Adipose tissue (tissue), 3 donors: ENCODE measurements around the gene OR11A1. TPM values are rescaled to one million over a fixed set of nuclear protein-coding genes. Genes with fewer than 3 reads are reported as not detected.

Experiments
- H3K27ac ChIP-seq: one replicate; pipeline ENCODE4 v1.5.1; 2013; ENCODE audit warnings: low read depth, low read length
- WGBS, 3 donors: extraction: QIAGEN DNeasy Blood & Tissue Kit; methylation state at CpG; one replicate each; pipeline ENCODE4 v1.1.7; 2013; 5-methylcytosine and 5-hydroxymethylcytosine counted together
- polyA plus RNA-seq, 3 donors: library from polyadenylated mRNA; stranded (reverse); fragments of 200-250 nt; gene quantifications; one replicate each; pipeline ENCODE4 v1.2.3, GENCODE V29; 2013
- donor health status: healthy with polysubstance abuse.
- donor health status: Bipolar disorder and iron deficiency.
- donor health status: healthy.

Gene OR11A1
- polyA plus RNA-seq, 3 donors, result not detected

DNA sequence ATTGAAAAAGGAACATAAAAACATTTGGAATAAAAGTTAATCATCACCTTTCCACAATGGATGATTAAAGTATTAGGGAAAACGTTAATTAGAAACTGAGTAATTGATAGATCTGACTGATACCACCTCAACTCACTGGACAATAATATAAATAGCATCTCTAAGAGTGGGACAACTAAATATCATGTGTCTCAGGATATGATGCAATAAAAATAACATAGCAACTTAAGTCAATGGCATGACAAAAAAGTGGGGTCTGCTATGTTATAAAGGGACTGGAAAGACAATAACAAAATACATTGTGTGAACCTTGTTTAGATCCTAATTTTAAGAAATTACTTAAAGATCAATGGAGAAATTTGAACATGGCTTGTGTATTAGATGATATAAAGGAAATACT, 31.8 kb downstream of the OR11A1 start:
- H3K27ac ChIP-seq, result no peak overlapping the region
- WGBS, 3 donors, result 39 to 59% (median 47%) methylated on average over 1 of the region's 1 CpG

DNA sequence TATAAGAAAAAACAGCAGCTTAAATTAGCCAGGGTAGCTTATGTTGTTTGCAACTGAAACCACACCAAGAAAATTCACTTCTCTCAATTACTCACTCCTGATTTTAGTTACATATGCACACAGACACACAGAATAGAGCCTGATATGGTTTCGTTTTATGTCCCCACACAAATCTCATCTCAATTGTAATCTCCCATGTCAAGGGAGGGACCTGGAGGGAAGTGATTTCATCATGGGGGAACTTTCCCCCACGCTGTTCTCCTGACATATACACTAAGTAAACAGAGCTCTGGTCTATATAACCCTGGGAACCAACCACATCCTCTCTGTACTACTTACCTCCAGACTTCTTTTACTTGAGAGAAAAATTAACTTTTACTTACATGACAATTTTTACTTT, 32.3 kb downstream of the OR11A1 start:
- WGBS, 3 donors, result 14 to 29% (median 24%) methylated on average over 2 of the region's 2 CpGs
- H3K27ac ChIP-seq, result no peak overlapping the region

DNA sequence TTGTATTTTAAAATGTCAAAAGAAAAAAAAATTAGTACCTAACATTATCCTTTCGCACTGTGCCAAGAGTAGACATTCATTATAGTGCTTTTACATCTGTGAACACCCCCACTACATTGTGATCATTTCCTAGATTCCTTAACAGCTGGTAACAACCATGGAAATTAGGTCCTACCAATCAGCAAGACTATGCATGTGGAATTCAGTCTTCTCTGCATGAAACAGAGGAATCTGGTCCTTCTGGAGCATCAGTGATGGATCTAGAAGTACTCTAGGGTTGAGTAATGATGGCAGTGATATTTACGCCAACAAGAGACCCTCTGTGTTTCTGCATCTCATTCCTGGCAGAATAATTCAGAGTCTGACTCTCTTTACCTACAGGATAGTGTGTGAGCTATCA, 32.7 kb downstream of the OR11A1 start:
- no peak overlapping the region for H3K27ac ChIP-seq
- 80 to 90% (median 82%) methylated on average over 2 of the region's 2 CpGs for WGBS, 3 donors

DNA sequence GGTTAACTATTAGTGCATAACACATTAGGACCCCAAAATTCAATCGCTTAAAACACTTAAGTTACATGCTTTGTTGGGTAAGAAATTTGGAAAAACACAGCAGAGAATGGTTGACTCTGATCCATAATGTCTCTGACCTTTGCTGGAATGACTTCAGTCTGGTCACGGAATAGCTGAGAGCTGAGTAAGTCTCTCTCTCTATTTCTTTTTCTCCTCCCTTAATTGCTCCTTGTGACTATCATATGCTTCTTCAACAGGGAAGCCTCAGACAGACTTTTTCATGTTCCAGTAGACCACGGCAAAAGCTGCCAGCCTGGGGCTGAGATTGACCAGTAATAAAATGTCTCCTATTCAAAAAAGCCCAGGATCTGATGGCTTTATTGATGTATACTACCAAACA, 37.4 kb downstream of the OR11A1 start:
- no peak overlapping the region for H3K27ac ChIP-seq
- WGBS, 3 donors, result 64 to 82% (median 71%) methylated on average over 3 of the region's 3 CpGs

DNA sequence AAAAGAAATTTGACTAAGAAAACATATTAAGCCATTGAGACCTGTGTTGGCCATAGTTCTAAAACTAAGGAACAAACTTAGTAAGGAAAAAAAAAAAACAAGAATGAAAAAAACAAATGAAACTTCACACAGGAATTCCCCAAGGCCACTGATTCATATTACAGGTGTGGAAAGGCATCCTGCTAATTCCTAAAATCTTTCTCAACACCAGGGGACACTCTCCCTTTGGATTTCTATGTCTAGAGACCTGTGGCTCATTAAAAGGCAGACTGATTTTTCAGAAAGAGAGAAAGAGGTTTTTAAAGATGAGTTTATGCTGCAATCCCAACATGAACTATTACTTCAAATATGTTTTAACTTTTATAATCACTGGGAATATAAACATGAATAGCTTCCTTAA, 42.3 kb downstream of the OR11A1 start, which contains the start of gene OR12D1:
TSS of gene OR12D1 (plus strand) at position 341 of the 400 bp plus-strand sequence.
- no peak within 1 kb of the TSS for H3K27ac ChIP-seq

DNA sequence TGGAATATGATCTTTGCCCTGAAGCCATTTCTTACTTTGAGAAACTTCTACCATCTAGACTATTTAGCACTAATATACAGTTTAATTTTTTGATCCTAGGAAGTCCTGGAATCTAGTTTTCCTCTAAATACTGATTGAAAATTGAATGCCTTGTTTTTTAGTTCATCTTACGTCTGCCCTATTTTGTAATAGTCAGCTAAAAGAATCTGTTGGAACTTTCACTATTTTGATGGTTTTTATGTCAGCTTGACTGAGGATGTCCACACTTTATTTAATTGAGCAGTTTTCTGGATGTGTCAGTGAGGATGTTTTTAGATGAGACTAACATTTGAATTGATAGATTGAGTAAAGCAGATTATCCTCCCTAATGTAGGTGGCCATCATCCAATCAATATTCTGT, 53.1 kb downstream of the OR11A1 start:
- WGBS, 3 donors, result 49 to 93% (median 92%) methylated on average over 1 of the region's 1 CpG
- H3K27ac ChIP-seq, result no peak overlapping the region

DNA sequence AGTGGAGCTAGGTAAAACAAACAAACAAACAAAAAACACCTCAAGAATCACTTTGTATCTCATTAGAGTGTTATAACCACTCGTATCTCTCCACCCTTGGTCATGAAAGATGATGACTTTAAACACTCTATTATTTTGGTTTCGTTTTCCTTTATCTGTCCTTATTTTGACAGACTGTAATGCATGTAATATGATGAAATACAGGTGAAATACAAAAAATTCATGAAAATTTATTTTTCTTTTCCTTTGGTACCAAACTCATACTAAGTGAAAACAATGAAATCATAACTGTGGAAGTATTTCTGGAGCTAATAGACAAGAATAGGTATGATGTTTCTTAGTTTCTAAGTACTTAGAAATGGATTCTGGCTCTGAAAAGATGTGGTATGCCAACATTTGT, 57.3 kb downstream of the OR11A1 start:
- 51 to 81% (median 53%) methylated on average over 2 of the region's 2 CpGs for WGBS, 3 donors
- no peak overlapping the region for H3K27ac ChIP-seq

DNA sequence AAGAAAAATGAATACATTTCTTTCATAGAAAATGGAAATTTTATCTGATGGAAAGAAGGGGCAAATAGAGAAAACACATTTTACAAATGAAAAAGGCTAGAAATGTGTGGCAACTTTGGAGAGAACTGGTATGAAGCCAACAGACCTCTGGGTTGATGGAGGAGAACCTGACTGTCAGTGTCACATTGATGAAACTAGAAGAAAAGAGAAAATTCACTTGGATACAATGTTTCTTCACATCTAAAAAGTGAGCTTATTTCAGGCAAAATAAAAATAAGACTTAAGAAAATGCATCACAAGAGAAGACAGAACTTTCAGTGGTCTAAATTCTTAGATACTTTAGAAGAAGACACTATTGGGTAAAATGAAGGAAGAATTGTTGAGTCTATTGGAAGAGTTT, 61.5 kb downstream of the OR11A1 start, which contains the start of gene OR12D2:
TSS of gene OR12D2 (plus strand) at position 301 of the 400 bp plus-strand sequence. CDS start 1,069 bp downstream, outside the sequence.
- no peak within 1 kb of the TSS for H3K27ac ChIP-seq

DNA sequence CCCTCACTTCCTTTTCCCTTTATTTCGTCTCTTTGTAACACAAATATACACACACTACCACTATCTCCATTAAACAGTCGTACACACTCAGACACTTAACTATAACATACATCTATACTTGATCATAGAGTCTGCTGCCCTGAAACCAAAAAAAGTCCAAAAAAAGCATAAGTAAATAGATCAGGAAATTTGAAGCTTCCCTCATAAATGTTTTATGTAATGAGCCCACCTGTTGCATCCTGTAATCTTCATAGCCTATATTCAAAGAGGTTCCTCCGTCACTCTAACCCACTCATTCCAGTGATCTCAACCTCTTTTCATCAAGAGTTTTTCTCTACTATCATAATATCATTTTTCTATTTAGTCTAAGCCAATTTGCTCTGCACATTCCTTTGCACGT, 68.3 kb downstream of the OR11A1 start:
- 38 to 63% (median 46%) methylated on average over 4 of the region's 4 CpGs for WGBS, 3 donors
- no peak overlapping the region for H3K27ac ChIP-seq

DNA sequence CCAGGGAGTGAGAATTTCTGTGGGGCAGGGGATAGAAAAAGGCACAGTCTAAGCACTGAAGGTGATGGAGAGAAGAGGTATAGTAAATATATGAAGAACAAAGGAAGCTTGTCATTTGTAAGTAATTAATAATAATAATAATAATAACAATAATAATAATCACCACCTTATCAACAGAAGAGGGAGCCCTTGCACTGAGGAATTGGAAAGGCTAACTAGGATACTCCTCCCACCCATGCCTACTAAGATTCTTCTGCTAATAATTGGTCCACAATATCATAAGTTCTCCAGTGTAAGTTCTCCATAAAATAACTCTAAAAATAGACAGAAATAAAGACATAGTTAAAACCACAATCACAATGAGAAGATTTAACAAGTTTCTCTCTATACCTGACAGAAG, 80.9 kb downstream of the OR11A1 start:
- no peak overlapping the region for H3K27ac ChIP-seq

Other genes starting within 250 kb of the OR11A1 start
- not detected for gene OR14J1, start 155.4 kb downstream of the OR11A1 start, polyA plus RNA-seq
- not detected for gene OR5V1, start 88.2 kb downstream of the OR11A1 start, polyA plus RNA-seq
- gene OR12D3, start 81.8 kb downstream of the OR11A1 start, polyA plus RNA-seq, result not detected
- gene OR12D2, start 61.4 kb downstream of the OR11A1 start, polyA plus RNA-seq, result not detected
- not detected for gene OR12D1, start 42.1 kb downstream of the OR11A1 start, polyA plus RNA-seq
- gene OR10C1, start 17.8 kb downstream of the OR11A1 start, polyA plus RNA-seq, result not detected
- not detected for gene OR2H1, start 84 bp upstream of the OR11A1 start, polyA plus RNA-seq
- gene MAS1L, start 30.9 kb upstream of the OR11A1 start, polyA plus RNA-seq, result under 1 TPM in 1 of 3 donors, not detected in 2; 0.34 TPM
- 1 to 10 TPM in 1 of 3 donors, under 1 TPM in 2; 0.67 to 2.4 (median 0.77) TPM for gene UBD, start 102.7 kb upstream of the OR11A1 start, polyA plus RNA-seq
- not detected for gene OR2H2, start 128.1 kb upstream of the OR11A1 start, polyA plus RNA-seq
- 10 to 100 TPM in 2 of 3 donors, 1 to 10 TPM in 1; 7.0 to 35.0 (median 17.7) TPM for gene GABBR1, start 176.1 kb upstream of the OR11A1 start, polyA plus RNA-seq
- gene MOG, start 200.0 kb upstream of the OR11A1 start, polyA plus RNA-seq, result not detected
- gene ZFP57, start 224.1 kb upstream of the OR11A1 start, polyA plus RNA-seq, result under 1 TPM in 2 of 3 donors, not detected in 1; 0.34 to 0.61 TPM